Embryonic facial prominence (tissue), 1 donor: ENCODE data around the gene KLRF1.

Experiments used
- DNase-seq: peaks from one replicate; pipeline ENCODE4 v3.0.0-alpha.2; 2016; ENCODE audit errors: extremely low spot score

Gene KLRF1

DNA sequence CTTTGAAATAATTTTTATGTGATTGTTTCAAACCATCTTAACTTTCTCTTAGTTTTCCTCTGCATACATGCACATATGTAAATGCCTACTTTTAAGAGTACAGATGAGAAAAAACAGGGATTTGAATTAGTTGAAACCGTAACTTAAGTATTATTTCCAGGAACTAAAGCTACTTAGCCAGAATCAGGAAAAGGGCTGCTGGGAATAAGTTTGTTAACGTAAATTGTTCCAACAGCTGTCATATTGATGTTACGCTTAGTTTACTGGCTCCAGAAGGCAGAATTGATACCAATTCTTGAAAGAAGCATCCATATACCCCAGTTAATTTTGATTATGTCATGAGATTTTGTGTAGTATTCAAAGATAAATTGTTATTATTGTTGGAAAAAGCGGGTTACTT lies 17.9 kb upstream of the KLRF1 start:
- no peak for DNase-seq

DNA sequence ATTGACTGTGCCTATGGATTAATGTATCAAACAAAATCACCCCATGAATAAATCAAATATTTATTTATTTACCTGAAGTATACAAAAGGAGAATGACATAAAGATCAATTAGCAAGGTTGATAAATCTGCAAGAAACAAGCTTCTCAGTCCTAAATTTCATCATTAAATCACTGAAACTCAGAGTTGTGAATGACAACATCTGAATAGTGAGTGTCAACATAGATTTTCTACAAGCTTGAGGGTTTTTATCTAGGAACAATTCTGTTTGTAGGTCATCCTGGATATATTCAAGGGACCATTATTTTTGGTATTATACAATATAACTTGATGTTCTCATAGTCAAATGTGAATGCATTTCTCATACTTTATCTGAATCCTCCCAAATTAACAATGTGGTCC lies 17.4 kb upstream of the KLRF1 start:
- DNase-seq, result no peak

DNA sequence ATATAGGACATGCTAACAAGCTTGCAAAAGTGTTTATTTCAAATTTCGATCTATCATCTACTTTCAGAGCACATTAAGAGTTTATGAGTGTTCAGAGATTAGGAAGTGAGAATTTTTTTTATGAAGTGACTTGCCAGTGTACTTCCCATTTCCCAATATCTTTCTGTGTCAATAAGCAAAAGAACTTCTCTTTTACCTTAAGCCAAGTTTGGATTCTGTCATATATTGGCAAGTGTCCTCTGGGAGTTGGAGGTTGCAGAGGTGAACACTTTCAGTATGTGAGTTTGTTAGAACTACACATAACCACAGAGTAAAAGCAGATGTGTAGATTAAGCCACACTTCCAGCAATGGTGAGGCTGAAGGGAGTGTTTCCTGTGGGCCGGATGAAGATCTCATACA lies 16.6 kb upstream of the KLRF1 start:
- DNase-seq, result no peak

DNA sequence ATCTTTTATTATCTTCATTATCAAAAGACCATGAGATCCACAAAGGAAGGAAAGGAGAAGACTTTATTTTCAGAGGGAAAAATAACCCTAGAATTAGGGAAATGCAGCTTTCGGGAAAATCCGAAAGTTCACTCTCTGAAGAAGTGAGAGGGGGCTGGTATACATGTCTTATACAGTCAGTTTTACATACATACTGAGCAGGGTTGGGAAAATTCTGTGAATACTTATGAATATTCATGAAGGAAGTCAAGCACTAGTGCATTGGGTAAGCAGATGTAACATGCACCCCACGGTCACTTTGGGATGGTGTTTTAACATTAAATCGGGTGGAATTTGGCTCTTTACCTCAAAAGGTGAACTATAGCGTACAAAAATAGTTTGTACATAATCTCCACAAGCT lies 15.7 kb upstream of the KLRF1 start:
- no peak for DNase-seq

DNA sequence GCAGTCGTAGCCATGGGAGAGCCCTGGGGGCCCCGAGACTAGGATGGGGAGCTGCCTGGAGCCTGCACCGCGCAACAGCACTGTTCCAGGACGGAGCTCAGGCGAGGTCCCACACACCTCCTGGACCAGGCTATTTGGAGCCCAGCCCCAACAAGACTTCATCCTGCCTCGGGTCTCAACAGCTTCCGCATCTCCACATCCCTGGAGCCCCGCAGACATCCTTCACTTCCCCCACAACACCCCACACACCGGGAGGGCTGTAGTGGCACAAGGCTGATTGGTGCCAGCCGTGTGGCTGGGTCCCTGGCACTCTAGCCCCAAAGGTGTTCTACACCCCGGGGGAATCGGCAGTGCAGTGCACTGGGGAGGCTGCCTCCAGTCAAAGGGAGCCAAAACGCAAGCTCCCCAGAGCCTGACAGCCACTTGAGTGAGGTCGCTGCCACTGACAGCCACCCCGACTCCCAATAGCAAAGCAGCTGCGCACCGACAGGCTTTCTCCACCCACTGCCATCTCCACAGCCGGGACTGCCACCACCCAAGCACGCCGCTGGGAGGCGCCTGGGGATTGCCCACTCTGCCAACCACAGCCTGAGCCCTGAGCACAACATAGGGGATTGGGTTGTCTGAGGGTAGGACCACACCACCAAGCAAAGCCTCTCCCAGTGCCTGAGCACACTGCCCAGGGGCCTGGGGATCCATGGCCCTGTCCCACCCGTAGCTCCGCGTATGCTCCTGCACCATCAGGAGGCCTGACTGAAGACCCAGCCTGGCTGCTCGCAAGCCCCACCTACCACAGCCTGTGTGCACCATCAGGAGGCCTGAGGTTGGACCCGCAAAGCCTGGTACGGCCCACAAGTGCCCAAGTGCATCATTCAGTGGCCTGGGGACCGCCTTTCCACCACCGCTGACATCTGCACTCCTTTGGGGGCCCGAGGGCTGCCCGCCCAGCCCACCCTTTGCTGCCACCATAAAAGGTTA lies 13.2 kb upstream of the KLRF1 start:
- DNase-seq, result no peak

DNA sequence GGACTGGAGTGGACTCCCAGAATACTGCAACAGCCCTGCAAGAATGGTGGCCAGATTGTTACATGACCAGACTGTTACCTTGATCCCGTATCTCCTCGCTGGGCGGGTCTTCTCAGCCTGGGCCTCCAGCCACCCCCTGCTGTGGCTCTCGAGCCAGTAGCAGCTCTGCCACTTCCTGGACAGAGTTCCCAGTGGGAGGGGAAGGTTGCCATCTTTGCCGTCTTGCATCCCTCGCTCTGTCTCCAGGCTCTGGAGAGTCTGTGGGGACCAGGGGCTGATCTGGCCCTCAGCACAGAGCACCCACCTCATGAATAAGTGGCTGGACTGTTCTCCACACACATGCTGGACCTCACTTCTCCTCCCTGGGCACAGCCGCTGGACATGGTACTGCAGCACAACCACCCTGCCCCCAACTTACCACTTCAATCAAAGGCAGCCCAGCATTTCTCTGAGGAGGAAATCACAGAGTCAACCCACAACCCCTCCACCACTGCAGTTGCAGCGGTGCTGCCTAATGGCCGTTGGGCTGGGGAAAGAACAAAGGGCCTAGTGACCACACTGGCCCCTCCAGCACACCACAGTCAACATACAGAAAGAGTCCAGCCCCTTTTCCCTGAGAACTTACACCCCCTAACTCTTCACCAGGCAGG lies 6.9 kb upstream of the KLRF1 start:
- no peak for DNase-seq

DNA sequence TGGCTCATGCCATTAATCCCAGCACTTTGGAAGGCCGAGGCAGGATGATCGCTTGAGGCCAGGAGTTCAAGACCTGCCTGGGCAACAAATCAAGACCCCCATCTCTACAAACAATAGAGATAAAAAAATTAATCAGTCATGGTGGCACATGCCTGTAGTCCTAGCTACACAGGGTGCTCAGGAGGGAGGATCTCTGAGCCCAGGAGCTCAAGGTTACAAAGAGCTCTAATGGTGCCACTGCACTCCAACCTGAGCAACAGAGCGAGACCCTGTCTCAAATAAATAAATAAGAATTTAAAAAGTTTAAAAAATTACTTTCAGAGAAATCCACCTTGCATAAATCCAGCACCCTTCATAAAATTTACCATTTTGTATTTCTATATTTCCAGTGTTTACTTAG lies 2.2 kb downstream of the KLRF1 start:
- DNase-seq, result no peak

DNA sequence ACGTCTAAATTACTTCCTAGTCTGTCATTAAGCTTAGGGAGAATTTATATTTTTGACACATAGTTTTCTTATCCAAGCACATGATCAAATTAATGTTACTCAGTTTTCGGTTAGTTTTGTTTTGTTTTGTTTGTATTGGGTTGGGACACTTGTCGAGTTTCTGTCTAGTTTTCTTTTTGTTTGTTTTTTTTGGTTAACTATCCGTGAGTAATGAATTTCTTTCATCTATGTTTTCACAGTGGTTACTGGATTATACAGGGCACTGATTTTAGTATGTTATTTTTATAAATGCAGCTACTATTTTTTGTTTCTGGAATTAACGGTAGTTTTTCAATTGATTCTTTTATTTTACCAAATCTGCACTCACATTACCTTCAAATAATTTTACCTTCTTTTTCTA lies 2.7 kb downstream of the KLRF1 start:
- no peak for DNase-seq

DNA sequence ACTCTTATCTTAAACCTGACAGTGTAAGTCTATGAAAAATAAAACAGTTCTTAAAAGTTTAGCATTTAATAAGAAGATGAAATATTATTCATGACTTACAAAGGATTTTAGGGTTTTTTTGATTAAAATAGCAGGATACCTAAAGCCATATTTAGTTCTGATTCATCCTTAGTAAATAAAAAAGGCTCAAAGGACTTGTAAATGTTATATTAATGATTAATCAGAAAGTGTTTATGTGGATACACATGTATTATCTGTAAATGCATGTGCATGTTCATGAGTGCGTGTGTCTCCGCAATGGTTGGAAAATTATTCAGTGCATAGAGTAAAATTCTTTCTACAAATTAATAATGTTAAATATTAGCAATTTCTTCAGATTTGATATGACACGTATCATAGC lies 4.4 kb downstream of the KLRF1 start:
- DNase-seq, result no peak

DNA sequence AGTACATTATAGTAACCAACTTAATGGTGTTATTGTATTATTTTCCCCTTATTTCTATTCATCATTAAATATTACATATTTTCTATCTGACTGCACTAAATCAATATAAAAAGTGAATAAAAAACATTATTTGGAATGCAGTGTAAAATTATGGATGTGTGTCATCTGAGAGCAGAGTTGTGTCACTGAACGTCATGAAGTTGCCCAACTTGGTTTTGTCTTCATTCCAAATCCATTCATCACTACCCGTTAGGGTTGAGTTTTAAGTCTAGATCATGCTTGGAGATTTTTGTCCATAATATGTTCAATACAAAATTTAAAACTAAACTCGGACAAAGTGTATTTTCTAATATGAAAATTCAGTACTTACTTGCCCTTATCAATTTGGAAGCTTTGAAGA lies 16.1 kb downstream of the KLRF1 start:
- no peak for DNase-seq

DNA sequence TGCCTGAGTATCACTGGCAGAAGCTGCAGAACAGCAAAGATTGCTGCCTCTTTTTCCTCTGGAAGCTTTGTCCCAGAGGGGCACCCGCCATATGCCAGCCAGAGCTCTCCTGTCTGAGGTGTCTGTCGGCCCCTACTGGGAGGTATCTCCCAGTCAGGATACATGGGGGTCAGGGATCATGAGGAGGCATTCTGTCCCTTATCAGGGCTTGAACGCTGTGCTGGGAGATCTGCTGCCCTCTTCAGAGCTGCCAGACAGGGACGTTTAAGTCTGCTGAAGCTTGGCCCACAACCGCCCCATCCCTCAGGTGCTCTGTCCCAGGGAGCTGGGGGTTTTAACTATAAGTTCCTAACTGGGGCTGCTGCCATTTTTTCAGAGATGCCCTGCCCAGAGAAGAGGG lies 21.6 kb downstream of the KLRF1 start:
- DNase-seq, result no peak

DNA sequence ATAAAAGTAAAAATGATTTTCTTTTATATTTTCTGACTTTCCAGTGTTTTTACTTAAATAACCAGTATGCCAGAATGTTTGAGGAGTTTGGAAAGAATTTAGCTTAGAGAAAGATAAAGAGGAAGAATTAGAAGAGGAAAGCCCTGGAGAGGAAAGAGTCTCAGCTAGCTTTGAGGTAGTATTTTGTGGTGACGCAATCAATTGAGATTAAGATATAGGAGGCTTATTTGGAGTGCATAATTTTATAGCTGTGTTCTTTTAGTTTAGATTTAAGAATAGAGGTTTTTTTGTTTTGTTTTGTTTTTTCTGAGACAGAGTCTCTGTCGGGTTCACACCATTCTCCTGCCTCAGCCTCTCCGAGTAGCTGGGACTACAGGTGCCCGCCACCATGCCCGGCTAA lies 23.8 kb downstream of the KLRF1 start:
- DNase-seq, result no peak

DNA sequence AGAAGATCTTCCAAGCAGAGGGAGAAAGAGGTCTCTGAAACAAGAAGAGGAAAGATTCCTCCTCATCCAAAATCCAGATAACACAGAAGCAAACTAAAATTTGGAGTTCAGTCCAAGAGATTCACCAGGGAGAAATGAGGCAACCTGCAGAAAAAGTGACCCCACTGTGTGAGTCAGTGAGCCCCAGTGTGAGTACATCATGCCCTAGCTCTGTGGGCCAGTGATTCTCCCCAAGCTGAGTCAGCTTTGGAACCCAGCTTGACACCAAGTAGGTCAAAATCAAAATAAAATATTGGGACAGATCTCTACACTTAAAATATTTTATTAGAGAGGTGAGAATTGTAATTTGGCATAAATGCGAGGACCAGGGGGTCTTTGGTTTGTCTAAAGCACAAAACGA lies 24.6 kb downstream of the KLRF1 start:
- no peak for DNase-seq

DNA sequence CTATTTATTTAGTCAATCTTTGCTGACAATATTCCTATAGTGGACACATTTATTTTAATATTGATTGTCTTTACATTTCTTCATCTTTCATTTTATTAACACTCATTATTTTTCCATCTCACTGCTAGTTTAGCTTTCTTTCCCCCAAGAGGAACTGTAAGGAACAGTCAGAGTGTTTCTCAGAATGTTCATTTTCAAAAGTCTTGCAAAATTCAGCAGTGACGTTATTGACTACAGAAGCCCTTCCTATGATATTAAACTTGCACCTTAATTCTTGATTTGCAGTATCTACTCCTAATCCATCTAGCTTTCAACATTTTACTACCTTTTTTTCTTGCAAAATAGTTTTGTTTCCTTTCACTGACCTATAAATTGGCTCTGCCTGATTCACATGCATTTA lies 28.9 kb downstream of the KLRF1 start:
- no peak for DNase-seq

DNA sequence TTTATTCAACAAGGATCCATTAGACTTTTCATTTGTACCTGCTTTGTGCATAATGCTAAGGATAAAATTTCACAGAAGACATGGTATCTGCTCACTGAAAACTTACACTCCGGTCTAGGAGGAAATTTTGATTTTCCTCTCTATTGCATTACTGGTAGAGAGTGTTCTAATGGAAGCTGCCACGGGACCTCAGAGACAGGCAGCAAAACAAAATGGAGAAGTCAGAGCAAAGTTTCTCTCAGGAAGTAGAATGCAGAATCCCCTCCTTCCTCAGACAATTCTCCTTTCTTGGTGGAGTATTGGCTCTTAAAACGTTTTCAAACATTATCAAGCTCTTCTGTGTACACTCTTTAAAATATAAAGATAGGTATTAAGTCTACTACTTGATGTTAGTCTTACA lies 29.6 kb downstream of the KLRF1 start:
- no peak for DNase-seq

DNA sequence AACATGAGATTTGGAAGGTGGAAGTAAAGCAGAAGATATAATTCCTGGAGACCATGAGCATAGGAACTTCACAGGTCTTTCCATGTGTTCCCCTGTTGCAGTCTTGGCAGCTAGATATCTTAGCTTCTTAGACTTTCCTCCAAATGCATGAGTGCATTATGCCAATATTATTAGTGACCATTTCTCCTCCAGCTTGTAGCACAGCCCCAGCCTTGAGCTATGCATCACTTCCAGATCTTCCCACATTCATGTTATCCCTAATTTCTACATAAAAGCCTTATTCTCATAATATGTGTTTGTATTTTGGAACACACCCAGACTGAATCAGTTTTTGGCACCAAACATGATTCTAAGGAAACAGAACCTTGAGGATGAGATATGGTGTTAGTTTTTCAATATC lies 30.9 kb downstream of the KLRF1 start:
- no peak for DNase-seq

DNA sequence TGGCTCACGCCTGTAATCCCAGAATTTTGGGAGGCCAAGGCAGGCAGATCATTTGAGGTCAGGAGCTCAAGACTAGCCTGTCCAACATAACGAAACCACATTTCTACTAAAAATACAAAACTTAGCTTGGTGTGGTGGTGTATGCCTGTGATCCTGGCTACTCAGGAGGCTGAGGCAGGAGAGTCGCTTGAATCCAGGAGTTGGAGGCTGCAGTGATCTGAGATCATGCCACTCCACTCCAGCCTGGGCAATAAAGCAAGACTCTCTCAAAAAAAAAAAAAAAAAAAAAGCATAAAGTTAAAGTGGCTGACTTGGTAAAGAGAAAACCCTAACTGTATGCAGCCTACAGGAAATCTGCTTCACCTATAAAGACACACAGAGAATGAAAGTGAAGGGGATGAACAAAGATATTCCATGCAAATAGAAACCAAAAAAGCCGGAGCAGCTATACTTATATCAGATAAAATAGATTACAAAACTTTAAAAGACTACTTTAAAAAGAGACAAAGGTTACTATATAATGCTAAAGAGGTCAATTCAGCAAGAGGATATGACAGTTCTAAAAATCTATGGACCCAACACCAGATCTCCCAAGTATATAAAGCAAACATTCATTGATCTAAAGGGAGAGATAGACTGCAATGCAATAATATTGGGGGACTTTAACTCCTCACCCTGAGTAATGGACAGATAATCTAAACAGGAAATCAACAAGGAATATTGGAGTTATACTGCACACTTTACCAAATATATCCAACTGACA lies 37.8 kb downstream of the KLRF1 start:
- no peak for DNase-seq

DNA sequence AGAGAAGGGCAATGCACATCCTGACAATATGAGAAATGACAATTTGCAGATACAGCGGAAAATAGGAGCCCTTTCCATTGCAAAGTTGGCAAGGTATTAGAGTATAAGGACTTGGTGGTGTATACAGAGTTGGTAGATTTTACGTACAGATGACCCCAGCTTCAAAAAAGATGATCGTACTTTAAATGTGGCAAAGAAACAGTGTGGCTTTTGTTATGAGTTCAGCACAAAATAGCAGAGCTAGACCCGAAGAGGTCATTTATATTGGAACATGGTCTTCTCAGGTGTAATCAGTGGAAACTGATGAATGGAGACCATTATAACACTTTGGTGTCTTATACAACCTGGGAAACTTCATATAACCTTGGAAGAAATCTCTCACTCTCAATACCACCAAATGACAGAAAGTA lies 39.6 kb downstream of the KLRF1 start:
- no peak for DNase-seq

DNA sequence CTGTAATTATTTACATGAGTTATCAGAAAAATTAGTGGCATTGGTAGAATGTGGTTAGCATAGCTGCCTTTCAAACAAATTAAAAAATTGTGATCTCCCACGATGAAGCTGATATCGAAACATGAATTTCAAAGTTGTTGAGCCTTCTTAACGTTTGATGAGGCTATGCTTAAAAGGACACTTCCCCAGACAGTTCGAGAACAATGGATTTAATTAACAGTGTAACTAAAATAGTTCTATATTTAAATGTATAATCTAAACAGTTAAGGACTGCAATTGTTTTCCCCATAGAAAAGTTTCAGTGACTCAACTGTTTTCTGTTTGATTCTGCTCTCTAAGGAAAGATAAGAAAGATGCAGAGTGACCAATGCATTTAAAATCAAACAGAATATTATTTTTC lies 40.2 kb downstream of the KLRF1 start:
- DNase-seq, result no peak

DNA sequence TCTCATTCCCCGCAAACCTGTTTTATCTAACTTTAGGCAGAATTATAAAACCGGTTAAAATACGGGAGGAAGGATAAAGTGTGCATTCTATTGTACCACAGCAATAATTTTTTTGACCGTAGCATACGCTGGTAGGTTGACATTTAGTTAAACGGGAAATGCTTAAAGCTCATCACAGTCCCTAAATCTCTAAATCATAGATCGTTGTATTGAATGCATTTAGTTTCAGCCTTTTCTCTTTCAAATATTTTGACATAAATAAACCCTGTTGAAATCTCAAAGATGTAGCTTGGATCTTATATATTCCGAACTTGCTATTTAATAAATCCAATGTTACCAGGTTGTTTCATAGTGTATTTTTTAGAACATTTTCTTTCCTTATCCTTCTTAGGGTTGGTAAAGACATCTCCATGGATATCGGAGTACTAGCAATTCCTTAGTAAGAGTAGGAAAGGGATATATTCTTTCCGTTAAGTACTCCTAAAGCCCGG lies 41.1 kb downstream of the KLRF1 start:
- DNase-seq, result no peak

DNA sequence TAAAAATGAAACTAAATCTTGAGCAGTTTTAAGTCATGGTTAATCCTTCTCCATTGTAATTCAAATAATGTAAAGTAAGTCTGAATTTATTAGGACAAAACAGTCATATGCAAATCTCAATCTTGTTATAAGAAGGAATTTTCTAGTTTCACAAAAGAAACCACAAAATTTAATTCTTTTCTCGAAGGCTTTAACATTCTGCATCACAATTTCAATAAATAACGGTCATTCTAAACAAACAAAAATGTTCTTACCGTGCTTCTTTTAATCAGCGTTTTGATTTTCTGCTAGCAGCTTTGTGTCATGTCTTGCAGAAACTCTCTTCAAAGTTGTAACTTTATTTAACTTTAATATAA lies 41.6 kb downstream of the KLRF1 start:
- no peak for DNase-seq

DNA sequence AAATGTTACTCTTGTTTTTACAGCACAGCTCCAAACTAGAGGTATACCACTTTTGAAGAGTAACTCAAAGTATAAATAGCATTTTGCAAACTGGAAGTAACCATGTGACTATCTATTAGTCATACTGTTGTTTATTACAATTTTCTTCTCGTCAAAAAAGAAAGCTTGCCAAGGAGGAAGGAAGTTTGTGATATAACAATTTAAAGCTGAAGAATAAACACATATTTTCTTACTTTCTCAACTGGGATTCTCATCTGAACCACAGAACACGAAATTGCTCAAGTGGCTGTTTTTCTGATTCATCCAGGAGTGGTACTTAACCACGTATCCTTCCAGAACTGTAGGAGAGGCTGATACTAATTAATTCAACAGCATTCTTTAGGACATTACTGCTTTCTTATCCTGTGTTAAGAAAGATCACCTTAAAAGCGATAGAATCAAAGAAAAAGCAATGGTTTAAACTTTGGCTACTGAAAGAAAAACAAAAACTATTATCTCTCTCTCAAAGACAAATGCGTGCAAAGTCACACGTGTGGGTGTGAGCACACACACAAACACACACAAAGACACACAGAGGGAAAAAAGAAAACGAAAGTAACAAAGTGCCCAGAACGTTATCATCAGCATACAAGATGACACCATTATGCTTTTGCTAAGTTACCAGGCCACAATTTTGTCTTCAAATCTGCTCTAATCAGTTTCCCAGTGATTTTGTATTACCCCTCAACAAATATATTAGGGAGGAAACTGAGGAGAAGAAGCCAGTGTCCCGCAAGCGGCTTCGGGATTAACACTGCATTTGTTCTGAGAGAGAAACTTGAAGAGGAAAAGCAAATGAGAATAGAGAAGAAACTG lies 42.3 kb downstream of the KLRF1 start, which contains the start of gene CLEC2B:
Gene CLEC2B (minus strand): TSS at position 48 of the 855 bp plus-strand sequence.
- DNase-seq, result no peak
